Colonic mucosa (tissue), 4 donors: ENCODE data around the gene ACACB. TPM values are rescaled to one million over a fixed set of nuclear protein-coding genes. Genes with fewer than 3 reads are reported as not detected.

ENCODE experiments used
- DNase-seq: peaks from one replicate; pipeline ENCODE4 v3.0.0-alpha.2; 2020
- H3K27ac ChIP-seq: fragments of 200-600 bp; one replicate; pipeline ENCODE4 v1.8.0; 2021
- H3K27me3 ChIP-seq: fragments of 200-600 bp; one replicate; pipeline ENCODE4 v1.8.0; 2021
- H3K36me3 ChIP-seq: fragments of 200-600 bp; one replicate; pipeline ENCODE4 v1.8.0; 2021
- H3K4me1 ChIP-seq: fragments of 200-600 bp; one replicate; pipeline ENCODE4 v1.8.0; 2021; ENCODE audit warnings: mild to moderate bottlenecking
- H3K4me3 ChIP-seq: fragments of 200-600 bp; one replicate; pipeline ENCODE4 v1.8.0; 2021
- H3K9ac ChIP-seq, 2 donors: one replicate each; pipeline ENCODE4 v1.7.0; 2013; ENCODE audit warnings: control low read depth in 2 of 2, low read depth in 2 of 2, low read length in 2 of 2
- H3K9me3 ChIP-seq: fragments of 200-600 bp; one replicate; pipeline ENCODE4 v1.8.0; 2021
- CTCF ChIP-seq: fragments of 200-600 bp; IDR thresholded peaks from one replicate; pipeline ENCODE4 v1.8.0; 2022; ENCODE audit warnings: antibody characterized with exemption, mild to moderate bottlenecking
- intact Hi-C: fragments of 100-400 bp; cut with DNase I; formaldehyde crosslinking; loops from one replicate; pipeline ENCODE4 v1.14.1; 2022
- total RNA-seq, 2 donors: library from RNA; stranded (reverse); fragmentation: NEBNext Ultra II Directional in 1 of 2; extraction: Animal tissue kit (Norgen Biotek cat#: 25700) in 1 of 2; gene quantifications; one replicate each; pipeline ENCODE4 v1.2.1, GENCODE V29; 2021
- donor health status: healthy.
- donor health status: DM: no; HTN: no; CAD: no.
- donor health status: DM: no; HTN: no; CAD: no.

The ACACB gene
- total RNA-seq, 2 donors from 2014 or later: 21.3 to 32.8 TPM

GRCh38 chr12:109174468-109174867, 58.1 kb downstream of the ACACB start:
- H3K27ac ChIP-seq: no peak overlapping the region
- H3K4me1 ChIP-seq: no peaks in the 10 kb centered on the region
- H3K36me3 ChIP-seq: no peaks in the 10 kb centered on the region
- DNase-seq: no peak
- intact Hi-C loops: no loop called here
- TF ChIP-seq CTCF: no peak
- H3K27me3 ChIP-seq: no peaks in the 10 kb centered on the region
- no peaks in the 10 kb centered on the region for H3K9me3 ChIP-seq
- no peak overlapping the region for H3K9ac ChIP-seq
- H3K4me3 ChIP-seq: no peak overlapping the region

GRCh38 chr12:109178532-109178931, 62.1 kb downstream of the ACACB start:
- no peak for DNase-seq
- Histone ChIP-seq H3K4me1 (no peaks in the 10 kb centered on the region), H3K9me3 (no peaks in the 10 kb centered on the region), H3K9ac (no peak overlapping the region), H3K27me3 (no peaks in the 10 kb centered on the region), H3K27ac (no peak overlapping the region), H3K36me3 (no peaks in the 10 kb centered on the region), H3K4me3 (no peak overlapping the region)
- TF ChIP-seq CTCF: no peak
- intact Hi-C loops: no loop called here

GRCh38 chr12:109179927-109180326, 63.5 kb downstream of the ACACB start:
- Histone ChIP-seq H3K36me3 (no peaks in the 10 kb centered on the region), H3K4me3 (no peak overlapping the region), H3K9ac (no peak overlapping the region), H3K9me3 (no peaks in the 10 kb centered on the region), H3K27me3 (no peaks in the 10 kb centered on the region), H3K4me1 (no peaks in the 10 kb centered on the region), H3K27ac (no peak overlapping the region)
- no peak for TF ChIP-seq CTCF
- intact Hi-C loops: no loop called here
- no peak for DNase-seq

- no peak for DNase-seq
- H3K9me3 ChIP-seq: no peaks in the 10 kb centered on the region
- no peak overlapping the region for H3K4me3 ChIP-seq
- H3K4me1 ChIP-seq: no peaks in the 10 kb centered on the region
- intact Hi-C loops: no loop called here
- H3K9ac ChIP-seq: no peak overlapping the region
- H3K27me3 ChIP-seq: no peaks in the 10 kb centered on the region
- H3K36me3 ChIP-seq: no peaks in the 10 kb centered on the region
- no peak overlapping the region for H3K27ac ChIP-seq
- TF ChIP-seq CTCF: no peak
These were observed 65.9 kb downstream of the ACACB start for GRCh38 chr12:109182041-109182839.

- no peaks in the 10 kb centered on the region for H3K27me3 ChIP-seq
- no peak overlapping the region for H3K4me3 ChIP-seq
- no peak for DNase-seq
- H3K36me3 ChIP-seq: no peaks in the 10 kb centered on the region
- H3K27ac ChIP-seq: no peak overlapping the region
- no peak for TF ChIP-seq CTCF
- intact Hi-C loops: no loop called here
- no peak overlapping the region for H3K9ac ChIP-seq
- no peaks in the 10 kb centered on the region for H3K4me1 ChIP-seq
- H3K9me3 ChIP-seq: no peaks in the 10 kb centered on the region
These were observed 69.1 kb downstream of the ACACB start for GRCh38 chr12:109185441-109185840.
